ENCODE results near the gene LILRB4.
"Not testable (repeated sequence)": the region's sequence is repeated elsewhere in the genome, so short reads cannot be mapped to it uniquely, and the experiment has no call there.

Gene LILRB4

DNA sequence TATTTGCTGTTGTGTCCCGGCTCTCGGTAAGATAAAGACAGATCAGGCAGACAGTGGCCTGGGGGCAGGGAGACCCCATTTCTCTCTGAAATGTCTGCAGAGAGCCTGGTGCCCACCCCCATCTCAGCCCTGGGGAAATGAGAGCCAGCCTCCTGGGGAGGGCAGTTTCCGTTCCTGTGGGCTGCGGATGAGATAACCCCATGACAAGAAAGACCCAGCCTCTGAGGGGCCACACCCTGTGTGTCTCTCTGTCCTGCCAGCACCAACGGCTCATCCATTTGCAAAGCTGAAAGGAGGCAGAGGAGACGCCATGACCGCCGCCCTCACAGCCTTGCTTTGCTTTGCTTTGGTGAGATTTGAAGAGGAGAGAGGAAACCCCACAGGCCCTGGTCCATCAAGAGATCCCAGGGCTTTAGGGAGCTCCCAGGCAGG is 33.3 kb downstream of the LILRB4 start:
- no peak for FAIRE-seq

DNA sequence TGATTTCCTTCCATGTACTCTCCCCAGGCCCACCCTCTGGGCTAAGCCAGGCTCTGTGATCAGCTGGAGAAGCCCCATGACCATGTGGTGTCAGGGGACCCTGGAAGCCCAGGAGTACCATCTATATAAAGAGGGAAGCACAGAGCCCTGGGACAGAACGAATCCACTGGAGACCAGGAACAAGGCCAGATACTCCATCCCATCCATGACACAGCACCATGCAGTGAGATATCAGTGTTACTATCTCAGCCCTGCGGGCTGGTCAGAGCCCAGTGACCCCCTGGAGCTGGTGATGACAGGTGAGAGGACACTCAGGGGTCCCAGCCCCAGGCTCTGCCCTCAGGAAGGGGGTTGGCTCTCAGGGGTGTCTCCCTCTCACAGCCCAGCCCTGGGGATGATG is 34.0 kb downstream of the LILRB4 start:
- no peak for FAIRE-seq

DNA sequence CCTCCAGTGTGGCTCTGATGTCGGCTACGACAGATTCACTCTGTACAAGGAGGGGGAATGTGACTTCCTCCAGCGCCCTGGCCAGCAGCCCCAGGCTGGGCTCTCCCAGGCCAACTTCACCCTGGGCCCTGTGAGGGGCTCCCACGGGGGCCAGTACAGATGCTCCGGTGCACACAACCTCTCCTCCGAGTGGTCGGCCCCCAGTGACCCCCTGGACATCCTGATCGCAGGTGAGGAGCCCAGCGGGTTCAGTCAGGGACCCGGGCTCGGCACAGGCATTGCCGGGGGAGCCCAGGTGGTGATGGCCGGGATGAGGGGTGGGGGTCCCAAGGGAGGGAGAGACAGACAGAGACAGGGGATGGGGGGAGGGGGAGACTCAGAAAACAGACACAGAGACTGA is 34.9 kb downstream of the LILRB4 start:
- not testable (repeated sequence) for FAIRE-seq

DNA sequence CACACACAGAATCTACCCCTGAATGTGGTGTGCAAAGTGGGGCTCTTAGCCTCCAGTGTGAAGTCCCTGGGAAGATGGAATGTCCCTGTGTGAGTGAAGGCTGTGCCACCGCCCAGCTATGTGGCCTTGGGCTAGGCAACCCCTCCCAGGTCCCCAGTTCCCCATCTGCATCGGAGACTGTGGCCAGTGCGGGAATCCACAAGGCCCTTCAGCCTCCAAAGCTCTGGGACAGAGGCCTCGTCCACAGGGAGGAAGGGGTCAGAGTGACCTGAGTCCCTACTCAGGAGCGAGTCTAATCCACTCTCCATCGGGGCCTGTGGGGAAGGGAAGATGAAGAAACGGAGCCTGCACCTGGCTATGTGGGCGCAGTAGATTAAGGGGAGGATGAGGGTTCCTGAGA is 42.1 kb downstream of the LILRB4 start:
- FAIRE-seq: no peak

DNA sequence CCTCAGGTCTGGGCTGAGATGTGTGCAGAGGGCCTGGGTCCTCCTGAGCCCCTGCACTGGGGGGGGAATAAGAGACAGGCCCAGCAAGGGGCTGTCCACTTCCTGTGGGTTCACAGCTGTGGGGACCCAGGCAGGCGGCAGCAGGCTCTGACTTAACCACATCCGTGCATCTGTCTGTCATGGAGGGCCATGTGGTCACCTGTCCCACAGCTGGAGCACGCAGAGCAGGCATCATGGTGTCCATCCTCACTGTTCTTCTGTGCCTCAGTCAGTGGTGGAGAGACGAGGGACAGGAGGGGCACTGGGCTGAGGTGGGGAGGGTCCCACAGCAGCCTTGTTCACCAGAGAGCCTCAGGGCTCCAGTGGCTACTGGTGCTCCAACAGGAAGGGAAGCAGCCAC is 45.2 kb downstream of the LILRB4 start:
- no peak for FAIRE-seq

DNA sequence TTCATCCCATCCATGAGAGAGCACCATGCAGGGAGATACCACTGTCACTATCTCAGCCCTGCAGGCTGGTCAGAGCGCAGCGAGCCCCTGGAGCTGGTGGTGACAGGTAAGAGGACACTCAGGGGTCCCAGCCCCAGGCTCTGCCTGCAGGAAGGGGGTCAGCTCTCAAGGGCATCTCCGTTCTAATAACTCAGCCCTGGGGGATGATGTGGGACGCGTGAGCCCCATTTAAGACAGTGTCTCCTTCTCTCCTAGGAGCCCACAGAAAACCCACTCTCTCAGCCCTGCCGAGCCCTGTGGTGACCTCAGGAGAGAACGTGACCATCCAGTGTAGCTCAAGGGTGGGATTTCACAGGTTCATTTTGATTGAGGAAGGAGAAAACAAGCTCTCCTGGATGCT is 46.0 kb downstream of the LILRB4 start:
- FAIRE-seq: no peak

DNA sequence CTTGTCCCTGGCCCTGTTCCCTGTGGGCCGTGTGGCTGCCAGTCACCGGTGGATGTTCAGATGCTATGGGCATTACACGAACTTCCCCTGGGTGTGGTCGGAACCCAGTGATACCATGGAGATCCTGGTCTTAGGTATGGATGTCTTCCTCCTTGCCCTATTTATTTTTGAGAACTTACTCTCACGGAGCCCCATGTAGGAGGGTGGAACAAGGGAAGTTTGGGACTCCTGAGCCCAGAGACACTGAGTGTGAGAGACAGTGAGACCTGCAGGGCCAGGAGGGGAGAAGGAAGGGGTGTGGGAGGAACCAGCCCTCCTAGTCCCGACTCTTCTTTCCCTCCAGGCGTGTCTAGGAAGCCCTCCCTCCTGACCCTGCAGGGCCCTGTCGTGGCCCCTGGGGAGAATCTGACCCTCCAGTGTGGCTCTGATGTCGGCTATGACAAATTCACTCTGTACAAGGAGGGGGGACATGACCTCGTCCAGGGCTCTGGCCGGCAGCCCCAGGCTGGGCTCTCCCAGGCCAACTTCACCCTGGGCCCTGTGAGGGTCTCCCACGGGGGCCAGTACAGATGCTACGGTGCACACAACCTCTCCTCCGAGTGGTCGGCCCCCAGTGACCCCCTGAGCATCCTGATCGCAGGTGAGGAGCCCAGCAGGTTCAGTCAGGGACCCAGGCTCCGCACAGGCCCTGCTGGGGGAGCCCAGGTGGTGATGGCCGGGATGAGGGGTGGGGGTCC is 46.6 kb downstream of the LILRB4 start:
- FAIRE-seq: no peak

DNA sequence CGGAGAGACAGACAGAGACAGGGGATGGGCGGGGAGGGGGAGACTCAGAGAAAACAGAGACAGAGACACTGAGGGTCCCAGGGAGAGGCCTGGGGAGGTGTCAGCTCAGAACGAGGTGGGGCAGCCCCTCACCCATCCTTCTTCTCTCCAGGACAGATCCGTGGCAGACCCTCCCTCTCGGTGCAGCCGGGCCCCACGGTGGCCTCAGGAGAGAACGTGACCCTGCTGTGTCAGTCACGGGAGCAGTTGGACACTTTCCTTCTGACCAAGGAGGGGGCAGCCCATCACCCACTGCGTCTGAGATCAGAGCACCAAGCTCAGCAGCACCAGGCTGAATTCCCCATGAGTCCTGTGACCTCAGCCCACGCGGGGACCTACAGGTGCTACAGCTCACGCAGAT is 47.2 kb downstream of the LILRB4 start:
- not testable (repeated sequence) for FAIRE-seq
